Fibroblast of skin of right biceps (primary cell): Measurements from ENCODE around the gene PAFAH1B1.
"Not testable (repeated sequence)": the region's sequence is repeated elsewhere in the genome, so short reads cannot be mapped to it uniquely, and the experiment has no call there.

Experiments used
- DNase-seq: peaks from one replicate; pipeline ENCODE4 v3.0.0-alpha.2; 2013

PAFAH1B1 gene

DNA sequence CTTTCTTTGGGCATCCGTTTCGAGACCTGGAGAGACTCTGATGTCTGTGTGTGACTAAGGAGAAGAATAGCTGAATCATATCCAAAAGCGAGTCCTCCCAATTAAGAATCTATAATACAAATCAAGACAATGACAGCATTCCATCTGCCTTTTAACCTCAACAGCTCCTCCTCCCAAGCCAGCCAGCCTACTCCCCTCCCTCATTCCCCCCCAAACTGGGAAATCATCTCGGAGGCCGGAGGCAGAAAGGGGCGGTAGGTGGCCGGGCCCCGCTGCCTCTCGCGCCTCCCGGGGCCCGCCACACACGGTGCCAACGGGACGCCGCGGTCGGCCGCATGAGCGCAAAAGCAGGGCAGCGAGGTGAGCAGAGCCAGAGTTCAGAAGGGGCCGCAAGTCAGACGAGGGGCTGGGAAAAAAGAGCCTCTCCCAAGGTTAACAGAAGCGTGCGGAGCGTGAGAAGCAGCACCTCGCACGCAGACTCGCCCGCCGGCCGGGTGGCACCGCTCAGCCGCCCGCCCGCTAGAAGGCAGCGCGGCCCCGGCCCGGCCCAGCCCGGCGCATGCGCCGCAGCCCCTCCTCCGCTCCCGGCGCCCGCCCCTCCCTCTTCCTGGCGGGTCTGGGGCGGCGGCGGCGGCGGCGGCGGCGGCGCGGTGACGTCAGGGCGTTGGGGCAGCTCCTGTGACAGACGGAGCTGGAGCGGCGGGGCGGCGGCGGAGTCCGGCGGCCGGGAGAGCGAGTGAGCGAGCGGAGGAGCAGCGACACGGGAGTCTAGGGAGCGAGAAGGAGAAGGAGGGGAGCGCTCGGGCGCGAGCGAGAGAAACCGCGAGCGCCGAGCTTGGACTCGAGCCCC lies at the start of gene PAFAH1B1:
TSS of gene PAFAH1B1 (plus strand) at position 684 of the 850 bp plus-strand sequence. CDS start 44,635 bp downstream, outside the sequence.
- peak; percentile 94 for DNase-seq

DNA sequence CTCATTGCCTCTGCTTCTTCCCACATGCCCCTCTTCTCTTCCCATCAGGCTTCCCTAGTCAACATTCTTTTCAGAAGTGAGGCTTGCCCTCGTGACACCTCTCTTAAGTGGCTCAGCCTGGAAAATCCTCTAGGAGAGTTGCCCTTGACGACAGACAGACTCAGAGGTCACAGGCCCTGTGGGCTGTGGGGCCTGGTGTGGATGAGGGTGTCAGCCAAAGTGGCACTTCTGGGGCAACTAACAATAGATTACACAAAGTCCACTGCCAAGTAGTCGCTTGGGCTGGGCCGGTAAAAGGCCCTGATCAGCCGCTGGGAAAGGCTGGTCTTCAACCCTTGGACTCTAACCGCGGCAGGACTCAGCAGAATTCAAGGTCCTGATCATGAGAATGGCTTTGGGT lies 48.1 kb upstream of the PAFAH1B1 start:
- DNase-seq = no peak

DNA sequence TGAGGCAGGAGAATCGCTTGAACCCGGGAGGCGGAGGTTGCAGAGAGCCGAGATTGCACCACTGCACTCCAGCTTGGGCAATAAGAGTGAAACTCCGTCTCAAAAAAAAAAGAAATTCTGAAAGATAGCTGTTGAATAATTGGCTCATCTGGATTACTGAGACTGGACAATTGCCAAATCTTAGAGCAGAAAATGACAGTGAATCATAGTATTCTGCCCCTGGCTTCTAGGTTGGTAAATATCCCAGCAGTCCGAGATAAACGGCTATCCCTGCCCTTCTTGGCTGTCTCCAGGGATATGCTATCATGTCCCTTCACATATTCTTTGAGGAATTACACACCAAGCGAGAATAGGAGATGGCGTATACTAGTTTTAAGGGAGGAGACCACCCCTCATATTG lies 46.3 kb upstream of the PAFAH1B1 start:
- DNase-seq = peak; percentile 12

DNA sequence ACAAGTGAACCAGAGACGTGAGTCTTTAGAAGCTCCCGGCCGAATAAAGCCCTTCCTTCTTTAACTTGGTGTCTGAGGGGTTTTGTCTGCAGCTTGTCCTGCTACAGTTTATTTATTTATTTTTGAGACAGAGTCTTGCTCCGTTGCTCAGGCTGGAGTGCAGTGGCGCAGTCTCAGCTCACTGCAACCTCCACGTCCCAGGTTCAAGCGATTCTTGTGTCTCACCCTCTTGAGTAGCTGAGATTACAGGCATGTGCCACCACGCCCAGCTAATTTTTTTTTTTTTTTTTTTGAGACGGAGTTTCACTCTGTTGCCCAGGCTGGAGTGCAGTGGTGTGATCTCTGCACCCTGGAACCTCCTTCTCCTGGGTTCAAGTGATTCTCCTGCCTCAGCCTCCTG lies 45.4 kb upstream of the PAFAH1B1 start:
- DNase-seq = not testable (repeated sequence)

DNA sequence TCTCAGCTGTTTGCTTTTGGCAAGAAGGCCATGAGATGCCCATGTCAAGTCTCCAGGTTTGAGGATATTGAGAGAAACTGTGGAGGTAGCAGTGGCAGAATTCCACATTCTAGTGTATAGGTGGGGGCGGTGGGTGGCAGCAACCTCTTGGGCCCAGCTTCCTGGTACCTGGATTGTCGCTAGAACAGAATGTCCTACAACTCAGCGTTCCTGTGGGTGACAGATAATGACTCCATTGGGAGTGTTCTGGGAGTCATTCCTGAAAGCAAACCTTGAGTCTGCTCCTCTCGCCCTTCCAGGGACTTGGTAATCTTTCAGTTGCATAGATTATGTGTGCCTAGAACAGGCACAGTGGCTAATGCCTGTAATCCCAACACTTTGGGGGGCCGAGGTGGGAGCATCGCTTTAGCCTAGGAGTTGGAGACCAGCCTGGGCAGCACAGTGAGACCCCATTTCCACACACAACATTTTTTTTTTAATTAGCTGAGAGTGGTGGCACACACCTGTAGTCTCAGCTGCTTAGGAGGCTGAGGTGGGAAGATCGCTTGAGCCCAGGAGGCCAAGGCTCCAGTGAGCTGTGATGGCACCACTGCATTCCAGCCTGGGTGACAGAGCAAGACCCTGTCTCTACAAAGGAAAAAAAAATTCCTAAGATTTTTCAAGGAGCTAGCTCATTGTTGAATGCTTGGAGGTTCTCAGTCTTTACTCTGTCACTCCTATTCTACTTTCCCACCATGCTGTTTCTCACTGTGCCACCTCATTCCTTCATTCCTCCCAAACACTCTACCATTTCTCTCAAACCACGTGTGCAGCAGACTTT lies 43.9 kb upstream of the PAFAH1B1 start:
- no peak for DNase-seq

DNA sequence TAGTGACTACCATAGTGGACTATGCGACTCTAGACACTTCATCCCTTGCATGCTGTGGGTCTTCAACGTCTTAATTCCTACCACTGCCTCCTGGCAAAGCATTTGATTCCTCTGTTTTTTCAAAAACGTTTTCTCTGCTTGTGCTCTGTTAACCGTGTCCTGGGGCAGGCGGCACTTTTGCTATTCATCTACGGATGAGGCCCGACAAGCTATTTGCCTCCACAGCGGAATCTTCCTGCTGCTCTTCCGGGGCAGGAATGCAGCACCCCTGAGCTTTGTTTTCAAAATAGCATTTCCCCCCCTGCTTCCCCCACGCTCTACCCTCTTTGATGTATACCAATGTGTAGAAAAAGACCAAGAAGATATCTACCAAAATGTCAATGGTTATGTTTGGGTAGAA lies 42.0 kb upstream of the PAFAH1B1 start:
- DNase-seq = no peak

DNA sequence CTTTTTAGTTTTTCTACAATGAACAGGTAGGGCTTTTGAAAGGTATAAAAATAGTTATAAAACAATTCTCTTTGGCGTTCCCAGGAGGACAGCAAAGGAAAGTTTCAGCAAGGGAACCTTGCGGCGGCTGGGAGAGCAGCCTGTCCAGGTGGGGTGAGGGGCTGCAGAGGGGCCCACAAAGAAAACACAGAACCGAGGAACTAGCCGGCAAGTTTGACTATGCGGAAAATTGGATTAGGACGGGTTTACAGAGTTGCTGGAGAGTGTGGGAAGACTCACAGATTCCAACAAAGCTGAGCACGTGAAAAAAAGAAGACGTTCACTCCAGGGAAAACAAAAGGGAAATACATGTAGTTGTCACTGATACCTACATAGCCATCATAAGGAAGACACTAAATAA lies 41.5 kb upstream of the PAFAH1B1 start:
- DNase-seq = no peak

DNA sequence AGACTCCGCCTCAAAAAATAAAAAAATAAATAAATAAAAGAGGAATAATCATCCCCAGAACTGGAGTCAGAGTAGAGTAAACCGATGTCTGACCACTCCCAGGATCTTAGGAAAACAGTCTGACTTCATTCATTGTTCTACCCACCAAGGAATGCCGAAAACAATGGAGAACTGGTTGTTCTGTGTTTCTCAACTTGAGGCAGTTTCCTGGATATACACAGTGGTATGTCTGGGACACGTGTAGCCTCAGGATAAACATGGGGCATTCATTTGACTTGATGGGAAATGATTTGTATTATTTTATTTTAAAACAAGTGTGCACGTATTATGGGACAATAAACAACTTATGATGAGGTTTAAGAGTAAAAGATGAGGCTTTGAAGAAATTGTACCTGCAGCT lies 32.8 kb upstream of the PAFAH1B1 start:
- DNase-seq = no peak

DNA sequence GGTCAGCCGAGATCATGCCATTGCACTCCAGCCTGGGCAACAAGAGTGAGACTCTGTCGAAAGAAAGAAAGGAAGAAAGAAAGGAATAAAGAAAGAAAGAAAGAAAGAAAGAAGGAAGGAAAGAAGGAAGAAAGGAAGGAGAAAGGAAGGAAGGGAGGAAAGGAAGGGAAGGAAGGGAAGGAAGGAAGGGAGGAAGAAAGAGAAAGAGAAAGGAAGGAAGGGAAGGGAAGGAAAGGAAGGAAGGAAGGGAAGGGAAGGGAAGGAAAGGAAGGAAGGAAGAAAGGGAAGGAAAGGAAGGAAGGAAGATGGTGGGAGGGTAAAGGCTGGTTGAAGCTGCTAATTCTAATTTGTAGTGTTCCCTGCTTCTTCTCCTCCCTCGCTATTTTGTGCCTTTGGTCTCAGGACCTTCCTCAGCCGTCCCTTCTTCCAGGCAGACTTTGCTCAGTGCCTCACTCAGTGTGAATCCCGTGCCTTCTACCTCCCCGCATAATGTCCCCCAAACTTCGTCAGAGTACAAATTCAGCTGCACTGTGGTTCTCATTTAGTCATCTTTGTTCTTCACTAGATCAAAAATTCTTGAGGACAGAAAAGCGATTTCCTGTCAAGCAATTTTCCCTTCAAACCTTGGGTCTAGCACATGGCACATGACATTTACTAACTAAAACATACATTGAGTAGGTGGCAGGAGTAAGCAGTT lies 31.1 kb upstream of the PAFAH1B1 start:
- DNase-seq = no peak

DNA sequence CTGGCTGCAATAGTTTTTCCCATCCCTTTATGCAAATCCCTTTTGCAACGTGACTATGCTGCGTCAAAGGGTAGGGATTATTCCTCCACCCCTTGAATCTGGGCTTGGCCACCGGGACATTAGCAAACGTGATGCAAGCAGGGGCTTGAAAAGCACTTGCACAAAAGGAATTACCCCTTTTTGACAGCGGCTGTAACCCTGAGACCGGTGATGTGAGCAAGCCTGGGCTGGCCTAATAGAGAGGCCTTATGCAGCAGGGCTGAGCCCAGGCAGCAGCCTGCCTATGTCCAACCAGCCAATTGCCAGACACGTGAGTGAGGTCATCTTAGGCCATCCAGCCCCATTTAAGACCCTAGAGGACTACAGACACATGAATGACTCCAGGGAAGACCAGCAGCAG lies 30.4 kb upstream of the PAFAH1B1 start:
- DNase-seq = no peak

DNA sequence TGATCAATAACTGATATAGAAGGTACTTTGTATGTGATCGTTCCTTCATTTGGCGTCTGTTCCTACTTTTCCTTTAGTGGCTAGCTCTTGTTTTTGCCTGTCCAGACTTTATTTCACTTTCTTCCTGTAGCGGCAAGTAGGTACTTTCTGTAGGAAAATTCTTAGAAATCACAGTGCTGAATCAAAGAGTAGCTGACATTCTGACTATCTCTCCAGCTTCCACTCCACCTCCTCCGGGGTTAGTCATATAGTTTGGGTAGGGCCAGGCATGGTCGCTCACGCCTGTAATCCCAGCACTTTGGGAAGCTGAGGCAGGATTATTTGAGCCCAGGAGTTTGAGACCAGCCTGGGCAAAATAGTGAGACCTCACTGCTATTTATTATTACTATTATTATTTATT lies 29.9 kb upstream of the PAFAH1B1 start:
- no peak for DNase-seq

DNA sequence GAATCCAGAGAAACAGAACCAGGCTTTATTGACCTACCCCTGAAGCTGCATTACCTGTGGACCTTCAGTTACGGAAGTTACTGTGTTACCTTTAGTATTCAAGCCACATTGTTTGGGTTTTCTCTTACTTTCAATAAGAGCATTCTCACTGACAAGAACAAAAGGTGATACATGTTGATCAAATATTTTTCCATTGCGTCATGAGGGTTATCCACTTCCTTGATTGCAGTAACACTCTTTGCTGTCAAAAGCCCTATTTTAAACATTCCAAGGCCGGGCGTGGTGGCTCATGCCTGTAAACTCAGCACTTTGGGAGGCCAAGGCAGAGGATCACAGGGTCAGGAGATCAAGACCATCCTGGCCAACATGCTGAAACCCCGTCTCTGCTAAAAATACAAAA lies 28.6 kb upstream of the PAFAH1B1 start:
- DNase-seq = no peak

DNA sequence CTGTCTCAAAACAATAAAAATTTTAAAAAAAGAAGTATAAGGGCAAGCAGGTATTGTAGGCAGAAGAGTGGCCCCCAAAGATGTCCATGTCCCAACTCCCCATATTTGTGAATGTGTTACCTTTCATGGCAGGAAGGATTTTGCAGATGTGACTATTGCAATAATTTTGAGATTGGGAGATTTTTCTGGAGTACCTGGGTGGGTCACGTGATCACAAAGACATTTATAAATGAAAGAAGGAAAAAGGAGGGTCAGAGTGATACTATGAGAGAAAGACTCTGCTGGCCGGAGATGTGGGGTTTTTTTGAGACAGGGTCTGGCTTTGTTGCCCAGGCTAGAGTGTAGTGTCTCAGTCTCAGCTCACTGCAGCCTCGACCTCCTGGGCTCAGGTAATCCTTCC lies 27.4 kb upstream of the PAFAH1B1 start:
- no peak for DNase-seq

DNA sequence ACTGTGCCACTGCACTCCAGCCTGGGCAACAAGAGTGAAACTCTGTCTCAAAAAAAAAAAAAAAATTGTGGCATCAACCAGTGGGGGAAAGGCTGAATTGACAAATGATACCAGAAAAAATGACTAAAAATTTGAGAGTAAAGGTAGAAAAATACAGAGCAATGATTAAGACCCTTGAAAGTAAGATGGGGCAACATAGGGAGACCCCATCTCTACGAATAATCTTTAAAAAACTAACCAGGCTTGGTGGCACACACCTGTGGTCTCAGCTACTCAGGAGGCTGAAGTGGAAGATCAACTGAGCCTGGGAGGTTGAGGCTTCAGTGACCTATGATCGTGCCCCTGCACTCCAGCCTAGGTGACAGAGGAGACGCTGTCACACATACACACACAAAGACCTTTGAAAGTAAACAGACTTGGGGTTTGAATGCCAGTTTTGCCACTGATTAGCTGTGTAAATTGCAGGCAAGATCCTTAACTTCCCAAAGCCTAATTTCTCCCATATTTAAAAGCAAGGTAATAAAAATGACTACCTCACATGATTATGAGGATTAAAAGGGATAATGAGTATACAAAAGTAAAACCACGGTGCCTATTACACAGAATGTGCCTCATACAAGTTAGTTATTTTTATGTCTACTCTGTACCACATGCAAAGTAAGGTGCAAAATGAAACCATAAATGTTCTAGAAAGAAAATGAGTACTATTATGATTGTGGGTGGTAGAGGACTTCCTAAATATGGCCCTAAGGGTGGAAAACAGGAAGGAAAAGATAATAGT lies 21.7 kb upstream of the PAFAH1B1 start:
- DNase-seq = no peak

DNA sequence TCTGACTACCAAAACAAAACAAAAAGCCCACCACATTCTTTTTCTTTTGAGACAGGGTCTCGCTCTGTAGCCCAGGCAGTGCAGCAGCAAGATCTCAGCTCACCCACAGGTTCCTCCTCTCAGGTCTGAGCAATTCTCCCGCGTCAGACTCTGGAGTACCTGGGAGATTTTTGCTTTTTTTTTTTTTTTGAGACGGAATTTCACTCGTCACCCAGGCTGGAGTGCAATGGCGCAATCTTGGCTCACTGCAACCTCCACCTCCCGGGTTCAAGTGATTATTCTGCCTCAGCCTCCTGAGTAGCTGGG lies 21.2 kb upstream of the PAFAH1B1 start:
- DNase-seq = not testable (repeated sequence)

DNA sequence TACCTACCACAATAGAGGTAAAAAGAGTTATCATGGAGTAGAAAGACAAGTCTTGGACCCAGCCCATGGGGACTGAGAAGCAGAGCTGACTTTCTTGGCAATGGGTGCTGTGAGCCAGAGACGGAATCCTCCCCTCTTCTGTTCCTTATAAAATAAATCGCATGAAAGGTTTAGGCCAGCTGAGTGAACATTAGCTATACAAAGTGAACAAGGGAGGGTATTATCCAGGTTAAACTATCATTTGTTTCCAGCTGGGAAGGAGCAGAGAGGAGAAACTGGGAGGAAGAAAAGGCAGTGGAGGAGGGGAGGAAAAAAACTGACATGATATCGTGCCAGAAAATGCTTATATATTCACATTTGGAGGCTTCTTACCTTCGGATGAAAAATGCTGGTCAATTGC lies 13.3 kb upstream of the PAFAH1B1 start:
- DNase-seq = no peak

DNA sequence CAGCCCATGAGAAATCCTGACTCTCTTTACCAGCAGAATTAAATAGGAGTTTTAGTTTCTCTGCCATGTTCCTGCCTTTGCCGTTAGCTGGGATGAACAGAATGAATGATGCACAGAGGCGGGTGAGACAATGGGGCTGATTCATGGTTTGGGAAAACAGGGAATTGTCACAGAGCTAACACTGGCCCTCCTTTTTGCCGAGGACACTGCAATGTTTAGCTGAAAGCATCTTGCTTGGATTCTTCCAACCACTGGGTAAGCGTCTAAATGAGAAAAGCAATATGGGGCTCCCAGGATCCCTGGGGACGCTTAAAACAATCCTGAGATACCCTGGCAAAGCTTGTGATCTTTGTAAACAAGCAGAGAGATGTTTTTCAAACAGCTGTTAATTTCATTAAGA lies 12.8 kb upstream of the PAFAH1B1 start:
- DNase-seq = no peak

DNA sequence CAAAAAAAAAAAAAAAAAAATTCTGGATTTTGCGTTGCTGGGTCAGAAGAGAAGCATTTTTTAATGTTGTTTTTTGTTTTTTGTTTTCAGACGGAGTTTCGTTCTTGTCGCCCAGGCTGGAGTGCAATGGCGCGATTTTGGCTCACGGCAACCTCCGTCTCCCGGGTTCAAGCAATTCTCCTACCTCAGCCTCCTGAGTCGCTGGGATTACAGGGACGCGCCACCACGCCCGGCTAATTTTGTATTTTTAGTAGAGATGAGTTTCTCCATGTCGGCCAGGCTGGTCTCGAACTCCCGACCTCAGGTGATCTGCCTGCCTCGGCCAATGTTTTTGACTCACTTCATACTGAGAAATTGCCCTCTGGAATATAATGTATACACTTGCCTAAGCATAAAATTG lies 11.0 kb upstream of the PAFAH1B1 start:
- DNase-seq = no peak

DNA sequence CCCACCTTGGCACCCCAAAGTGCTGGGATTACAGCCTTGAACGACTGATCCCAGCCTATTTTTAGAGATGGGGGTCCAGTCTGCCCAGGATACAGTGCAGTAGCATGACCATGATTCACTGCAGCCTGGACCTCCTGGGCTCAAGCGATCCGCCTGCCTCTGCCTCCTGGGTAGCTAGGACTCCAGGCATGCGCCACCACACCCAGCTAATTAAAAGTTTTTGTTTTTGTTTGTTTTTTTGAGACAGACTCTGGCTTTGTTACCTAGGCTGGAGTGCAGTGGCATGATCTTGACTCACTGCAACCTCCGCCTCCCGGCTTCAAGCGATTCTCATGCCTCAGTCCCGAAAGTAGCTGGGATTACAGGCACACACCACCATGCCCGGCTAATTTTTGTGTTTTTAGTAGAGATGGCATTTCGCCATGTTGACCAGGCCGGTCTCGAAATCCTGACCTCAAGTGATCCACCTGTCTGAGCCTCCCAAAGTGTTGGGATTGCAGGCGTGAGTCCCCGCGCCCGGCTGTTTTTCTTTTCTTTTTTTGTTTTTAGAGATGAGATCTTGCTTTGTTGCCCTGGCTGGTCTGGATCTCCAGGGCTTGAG lies 2.3 kb upstream of the PAFAH1B1 start:
- no peak for DNase-seq

DNA sequence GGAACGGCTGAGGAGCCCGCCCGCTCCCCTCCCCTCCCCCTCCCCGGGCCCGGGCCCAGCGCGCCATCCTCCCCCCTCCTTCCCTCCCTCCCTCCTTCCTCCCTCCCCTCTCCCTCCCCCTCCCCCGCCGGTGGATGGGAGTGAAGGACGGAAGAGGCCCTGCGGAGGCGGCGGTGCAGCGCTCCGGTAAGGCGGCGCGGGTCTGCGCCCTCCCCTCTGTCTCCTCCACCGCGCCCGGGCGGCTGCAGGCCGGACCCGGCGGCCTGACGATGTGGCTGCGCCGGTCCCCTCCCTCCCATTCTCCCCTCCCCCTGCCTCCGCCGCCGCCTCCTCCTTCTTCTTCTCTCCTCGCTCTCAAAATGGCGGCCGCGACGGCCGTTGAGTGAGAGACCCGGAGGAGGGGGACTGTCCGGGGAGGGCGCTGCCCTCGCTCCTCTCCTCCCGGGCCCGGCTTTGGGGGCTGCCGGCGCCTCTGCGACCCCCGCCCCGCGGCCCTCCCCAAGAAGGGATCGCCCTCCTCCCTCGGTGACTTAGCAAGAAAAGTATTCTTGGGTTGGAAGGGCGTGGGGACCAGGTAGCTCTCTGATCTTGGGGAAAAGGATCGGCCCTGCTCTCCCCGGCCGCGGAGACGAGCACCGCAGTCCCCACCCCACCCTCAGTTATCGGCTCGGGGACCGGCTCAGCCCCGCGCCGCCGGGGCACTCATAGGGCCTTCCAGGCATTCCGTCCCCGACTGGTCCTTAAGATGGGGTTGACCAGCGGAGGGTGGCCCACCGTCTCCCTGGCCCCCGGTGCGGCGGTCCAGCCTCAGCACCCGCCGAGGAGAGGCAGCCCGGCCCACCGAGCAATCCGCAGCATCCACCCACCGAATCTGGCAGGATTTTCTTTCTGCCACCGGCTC lies 617 bp downstream of the PAFAH1B1 start:
- peak; percentile 84 for DNase-seq
